Measurements from ENCODE around the gene MATN4.
"Not testable (repeated sequence)": the region's sequence is repeated elsewhere in the genome, so short reads cannot be mapped to it uniquely, and the experiment has no call there.

Gene MATN4, protein sequence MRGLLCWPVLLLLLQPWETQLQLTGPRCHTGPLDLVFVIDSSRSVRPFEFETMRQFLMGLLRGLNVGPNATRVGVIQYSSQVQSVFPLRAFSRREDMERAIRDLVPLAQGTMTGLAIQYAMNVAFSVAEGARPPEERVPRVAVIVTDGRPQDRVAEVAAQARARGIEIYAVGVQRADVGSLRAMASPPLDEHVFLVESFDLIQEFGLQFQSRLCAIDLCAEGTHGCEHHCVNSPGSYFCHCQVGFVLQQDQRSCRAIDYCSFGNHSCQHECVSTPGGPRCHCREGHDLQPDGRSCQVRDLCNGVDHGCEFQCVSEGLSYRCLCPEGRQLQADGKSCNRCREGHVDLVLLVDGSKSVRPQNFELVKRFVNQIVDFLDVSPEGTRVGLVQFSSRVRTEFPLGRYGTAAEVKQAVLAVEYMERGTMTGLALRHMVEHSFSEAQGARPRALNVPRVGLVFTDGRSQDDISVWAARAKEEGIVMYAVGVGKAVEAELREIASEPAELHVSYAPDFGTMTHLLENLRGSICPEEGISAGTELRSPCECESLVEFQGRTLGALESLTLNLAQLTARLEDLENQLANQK

GRCh38 chr20:45308117-45308778 lies at the start of gene MATN4:
TSS of gene MATN4 (minus strand) at chr20:45308299. CDS start at chr20:45305582, 2,717 bp downstream.
- DNase-seq: no peak

DNA sequence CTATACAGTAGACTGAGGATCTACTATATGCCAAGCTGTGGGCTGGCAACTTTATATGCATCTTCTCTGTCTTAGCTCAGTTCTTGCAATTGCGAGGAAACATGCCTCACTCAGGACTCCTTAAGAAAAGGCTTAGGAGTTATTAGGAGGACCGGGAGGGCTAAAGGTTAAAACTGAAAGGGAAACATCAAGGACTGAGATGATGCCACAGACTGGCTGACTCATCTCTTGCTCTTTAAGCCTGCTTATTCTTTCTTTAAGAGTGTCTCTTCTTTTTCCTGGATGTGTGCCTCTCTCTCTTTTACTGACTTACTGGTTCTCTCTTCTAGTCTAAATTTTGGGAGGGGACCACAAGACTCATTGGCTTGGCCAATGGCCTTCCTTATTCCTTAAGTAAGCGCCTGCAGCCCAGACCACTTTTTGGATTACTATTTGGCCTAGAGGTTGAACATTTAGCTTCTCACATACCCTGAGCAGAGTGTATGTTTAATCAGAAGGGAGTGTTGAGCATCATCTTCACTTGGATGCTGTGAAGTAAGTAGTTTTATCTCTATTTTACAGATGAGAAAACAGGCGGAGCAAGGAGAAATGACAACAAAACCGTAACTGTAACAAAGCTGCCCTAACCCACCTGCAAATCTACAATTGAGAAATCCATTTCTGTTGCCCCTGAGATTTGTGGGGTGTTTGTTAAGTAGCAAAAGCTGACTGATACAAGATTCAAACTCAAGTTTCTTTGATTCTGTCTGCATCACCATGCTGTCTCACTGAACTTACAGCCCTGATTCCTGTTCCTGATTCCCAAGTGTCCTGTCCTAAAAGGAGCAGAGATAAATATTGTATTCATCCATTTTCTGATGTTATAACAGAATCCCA lies 47.3 kb upstream of the MATN4 start:
- no peak for DNase-seq

GRCh38 chr20:45354423-45355208 lies 46.5 kb upstream of the MATN4 start:
- DNase-seq: no peak

- no peak for DNase-seq
Observed at GRCh38 chr20:45353746-45354145, 45.6 kb upstream of the MATN4 start.

GRCh38 chr20:45352729-45353128 lies 44.6 kb upstream of the MATN4 start:
- DNase-seq: no peak

DNA sequence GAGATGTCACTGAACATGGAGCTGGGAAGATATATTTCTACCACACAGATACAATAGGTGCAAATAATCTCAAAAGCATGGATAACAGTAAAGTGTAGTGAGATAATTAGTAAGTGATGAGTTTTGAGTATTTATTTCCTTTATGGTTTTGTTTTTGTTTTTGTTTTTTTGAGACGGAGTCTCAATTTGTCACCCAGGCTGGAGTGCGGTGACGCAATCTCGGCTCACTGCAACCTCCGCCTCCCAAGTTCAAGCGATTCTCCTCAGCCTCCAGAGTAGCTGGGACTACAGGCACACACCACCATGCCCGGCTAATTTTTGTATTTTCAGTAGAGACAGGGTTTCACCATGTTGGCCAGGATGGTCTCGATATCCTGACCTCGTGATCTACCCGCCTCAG lies 42.7 kb upstream of the MATN4 start:
- not testable (repeated sequence) for DNase-seq

- DNase-seq: no peak
Observed at GRCh38 chr20:45350217-45350616, 42.1 kb upstream of the MATN4 start.

- DNase-seq: peak; percentile 65 to 74
Observed at GRCh38 chr20:45347936-45348778, 40.1 kb upstream of the MATN4 start, which contains the start of gene SDC4. TSS of gene SDC4 (minus strand) at chr20:45348424. CDS start at chr20:45348384, 40 bp downstream.

DNA sequence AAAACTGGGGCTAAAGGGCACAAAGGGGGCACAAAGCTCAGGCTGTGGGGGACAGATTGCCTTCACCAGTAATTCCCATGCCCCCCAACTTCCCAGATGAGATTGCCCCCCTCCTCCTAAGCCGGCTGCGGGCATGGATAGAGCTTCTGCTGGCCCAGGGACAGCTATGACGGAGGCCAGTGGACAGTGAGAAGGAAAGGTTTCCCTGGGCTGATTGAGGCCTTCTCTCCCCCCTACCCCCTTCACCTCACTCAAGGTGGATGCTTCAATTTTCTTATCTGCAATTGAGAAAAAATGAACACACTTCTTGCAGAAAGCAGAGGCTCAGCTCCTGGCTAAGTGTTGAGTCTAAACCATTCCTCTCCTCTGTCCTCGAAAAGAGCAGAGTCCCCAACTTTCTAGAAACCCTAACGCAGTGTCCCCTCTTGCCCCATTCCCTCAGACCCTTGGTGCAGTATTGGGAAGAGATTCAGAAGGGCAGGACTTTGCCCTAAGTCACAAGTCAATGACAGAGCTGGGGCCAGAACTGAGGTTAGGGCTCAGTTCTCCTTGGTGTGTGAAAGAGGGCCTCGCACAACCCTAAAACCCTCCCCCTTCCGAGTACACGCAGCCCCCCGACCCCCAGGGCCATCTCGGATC lies 39.3 kb upstream of the MATN4 start:
- no peak for DNase-seq

- DNase-seq: no peak
Observed at GRCh38 chr20:45346851-45347250, 38.8 kb upstream of the MATN4 start.

- DNase-seq: no peak
Observed at GRCh38 chr20:45346291-45346718, 38.2 kb upstream of the MATN4 start.

- DNase-seq: no peak
Observed at GRCh38 chr20:45345104-45345936, 37.2 kb upstream of the MATN4 start.

GRCh38 chr20:45344168-45344860 lies 36.2 kb upstream of the MATN4 start:
- peak in 1 of 2 donors; percentile 12 for DNase-seq

- no peak for DNase-seq
Observed at GRCh38 chr20:45343532-45344167, 35.6 kb upstream of the MATN4 start.

GRCh38 chr20:45342855-45343531 lies 34.9 kb upstream of the MATN4 start:
- DNase-seq: no peak

GRCh38 chr20:45341939-45342854 lies 34.1 kb upstream of the MATN4 start:
- no peak for DNase-seq

DNA sequence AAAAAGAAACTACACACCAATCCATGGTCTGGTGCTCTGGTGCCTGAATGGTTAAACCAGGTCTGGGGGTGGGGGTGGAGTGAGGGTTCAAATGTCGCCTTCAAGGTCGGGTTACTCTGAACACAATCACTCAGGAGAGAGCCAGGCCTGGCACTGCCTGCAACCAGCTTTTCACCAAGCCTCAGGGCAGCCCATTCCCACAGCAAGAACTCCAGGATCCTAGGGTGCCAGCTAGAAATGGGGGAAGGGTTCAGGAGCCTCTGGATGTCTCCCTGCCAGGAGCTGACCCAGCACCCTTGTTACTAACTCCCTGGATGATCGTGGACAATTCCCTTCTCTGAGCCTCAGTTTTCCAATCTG lies 33.5 kb upstream of the MATN4 start:
- no peak for DNase-seq

Data from activated CD4-positive, alpha-beta T cell treated with anti-CD3 and anti-CD28 coated beads for 4 hours (primary cell).